ENCODE results near the gene KIAA2012.

KIAA2012 gene

DNA sequence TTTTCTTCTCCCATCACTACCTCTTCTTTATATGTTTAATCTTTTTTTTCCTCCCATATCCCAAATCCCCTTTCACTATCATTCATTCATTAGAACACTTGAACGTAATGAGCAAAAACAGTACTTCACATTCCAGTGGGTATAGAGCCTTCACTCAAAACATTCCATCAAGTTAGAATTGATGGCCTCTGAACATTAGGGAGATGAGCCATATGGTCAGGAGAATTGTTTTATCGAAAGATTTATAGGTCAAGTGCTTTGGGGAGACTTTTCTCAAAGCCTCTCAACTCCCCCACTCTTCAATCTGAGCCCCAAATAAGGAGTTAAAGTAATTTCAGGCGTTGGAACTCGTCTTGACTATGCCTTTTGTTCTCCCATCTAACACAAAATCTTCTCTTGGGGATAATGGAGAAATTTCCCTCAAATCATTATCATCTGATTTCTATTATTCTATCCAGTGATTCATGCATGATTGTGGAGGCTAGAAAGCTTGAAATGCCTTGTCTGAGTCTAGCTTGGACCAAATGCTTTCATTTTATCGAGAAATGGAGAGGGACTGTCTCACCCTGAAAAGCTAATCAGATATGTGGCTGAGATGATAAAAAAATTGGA is 79.2 kb downstream of the KIAA2012 start:
- no peak for DNase-seq (ENCODE audit: low read depth)

DNA sequence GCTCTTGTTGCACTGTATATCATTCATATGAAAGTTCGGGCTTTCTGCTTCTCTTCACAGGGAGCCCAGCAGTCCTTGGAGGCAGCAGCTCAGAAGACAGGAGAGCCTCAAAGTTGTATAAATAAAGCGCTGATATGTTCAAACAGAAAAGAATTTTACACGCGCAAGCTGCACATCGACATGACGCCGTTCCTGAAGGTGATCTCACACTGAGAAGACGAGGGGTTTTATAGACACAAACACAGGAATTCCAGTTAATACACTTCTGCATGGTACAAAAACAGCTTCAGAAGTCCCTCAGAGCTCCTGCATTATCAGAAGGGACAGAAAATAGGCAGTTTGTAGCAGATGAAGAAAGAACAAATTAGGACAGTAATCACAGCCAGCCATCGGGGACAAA is 81.6 kb downstream of the KIAA2012 start:
- no peak for DNase-seq (ENCODE audit: low read depth)

DNA sequence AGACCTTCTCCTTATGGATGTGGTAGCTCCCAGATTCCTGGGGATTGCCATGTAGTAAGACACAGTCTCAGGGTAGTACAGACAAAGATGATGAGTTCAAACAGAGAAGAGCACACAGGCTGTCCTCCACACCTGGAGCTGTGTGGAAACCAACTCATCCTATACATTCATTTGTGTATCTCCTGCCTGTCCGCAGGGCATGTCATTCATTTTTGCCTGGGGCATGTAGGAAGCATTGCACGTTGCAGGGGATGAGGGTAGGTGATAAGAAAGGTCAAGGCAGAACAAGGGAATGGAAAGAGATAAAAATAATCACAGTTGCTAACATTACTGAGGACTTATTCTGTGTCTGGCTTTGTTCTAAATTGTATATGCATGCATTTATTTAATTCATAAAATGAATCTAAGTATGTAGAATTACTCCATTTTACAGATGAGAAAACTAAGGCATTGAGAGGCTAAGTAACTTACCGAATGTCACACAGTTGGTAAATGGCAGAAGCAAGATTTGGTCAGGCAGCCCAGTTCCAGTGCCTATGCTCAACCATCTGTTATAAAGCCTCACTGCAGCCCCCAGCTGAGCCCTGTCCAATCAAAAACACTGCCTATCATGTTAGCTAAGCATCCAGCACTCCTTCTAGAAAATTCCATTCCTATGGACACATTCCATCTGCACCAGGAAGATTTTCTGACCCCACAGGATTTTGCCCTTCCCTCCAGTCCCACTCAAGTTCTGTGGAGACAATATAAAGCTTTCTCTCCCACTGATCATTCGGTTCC is 84.3 kb downstream of the KIAA2012 start:
- no peak for DNase-seq (ENCODE audit: low read depth)

DNA sequence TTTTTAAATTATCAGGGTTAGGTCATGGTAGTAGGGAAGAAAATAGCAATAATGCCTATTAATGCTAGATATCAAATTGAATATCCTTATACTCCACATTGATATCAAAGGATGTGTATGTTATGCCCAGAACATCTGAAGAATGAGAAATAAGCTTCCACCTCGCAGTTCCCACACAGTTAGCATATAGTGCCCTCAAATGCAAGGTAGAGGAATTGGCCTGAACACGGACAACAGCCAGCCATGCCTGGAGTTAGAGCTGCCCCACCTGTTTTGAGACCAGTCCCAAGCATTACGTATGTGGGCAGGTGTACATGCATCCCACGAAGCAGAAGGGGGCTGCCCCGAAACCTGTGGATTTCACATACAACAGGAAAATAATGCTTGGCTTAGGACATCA is 85.7 kb downstream of the KIAA2012 start:
- DNase-seq (ENCODE audit: low read depth), result no peak

DNA sequence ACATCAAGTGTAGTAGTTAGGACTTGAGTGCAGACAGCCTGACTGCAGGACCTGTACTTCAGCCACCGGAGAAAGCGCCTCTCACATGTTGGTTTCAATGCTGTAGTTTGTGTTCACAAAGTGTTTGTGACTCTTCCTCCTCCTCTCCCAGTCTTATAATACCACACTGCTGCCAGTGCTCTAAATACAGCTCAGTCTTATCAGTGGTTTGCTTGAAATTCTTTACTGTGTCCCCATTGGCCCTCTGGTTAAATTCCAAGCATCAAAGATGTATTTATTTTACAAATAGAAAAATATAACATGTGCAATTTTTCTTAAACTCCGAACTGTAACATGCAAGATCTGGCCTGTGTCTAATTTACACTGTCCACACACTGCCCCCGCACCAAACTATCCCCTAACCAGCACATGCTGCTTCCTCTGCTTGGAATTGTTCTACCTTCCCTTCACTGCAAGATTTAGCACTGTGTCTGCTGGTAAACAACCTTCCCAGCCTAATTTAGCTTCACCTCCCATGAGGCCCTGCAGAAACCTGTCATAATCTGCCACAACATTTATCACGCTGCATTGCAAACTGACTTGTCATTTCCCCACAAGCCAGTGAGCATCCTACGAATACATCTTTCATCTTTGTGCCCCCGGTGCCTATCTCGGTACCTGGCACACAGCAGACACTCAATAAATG is 88.2 kb downstream of the KIAA2012 start:
- no peak for DNase-seq (ENCODE audit: low read depth)

DNA sequence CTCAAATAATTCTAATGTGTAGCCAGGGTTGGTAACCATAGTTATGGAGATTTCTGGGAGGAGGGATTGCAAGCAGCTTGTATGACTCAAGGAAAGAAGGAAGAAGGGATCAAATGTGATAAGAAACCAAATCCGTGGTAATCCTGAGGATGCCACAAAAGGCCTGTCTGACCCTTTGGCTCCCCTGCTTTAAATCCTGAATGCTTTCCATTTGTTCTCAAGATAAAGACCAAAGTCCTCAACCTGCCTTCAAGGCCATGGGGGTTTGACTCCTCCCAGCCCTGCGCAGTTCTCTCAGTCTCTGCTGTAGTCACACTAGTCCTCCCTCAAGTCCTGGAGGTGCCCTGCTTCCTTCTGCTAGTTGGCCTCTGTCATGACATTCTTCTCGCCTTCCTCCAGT is 91.4 kb downstream of the KIAA2012 start:
- DNase-seq (ENCODE audit: low read depth), result no peak

DNA sequence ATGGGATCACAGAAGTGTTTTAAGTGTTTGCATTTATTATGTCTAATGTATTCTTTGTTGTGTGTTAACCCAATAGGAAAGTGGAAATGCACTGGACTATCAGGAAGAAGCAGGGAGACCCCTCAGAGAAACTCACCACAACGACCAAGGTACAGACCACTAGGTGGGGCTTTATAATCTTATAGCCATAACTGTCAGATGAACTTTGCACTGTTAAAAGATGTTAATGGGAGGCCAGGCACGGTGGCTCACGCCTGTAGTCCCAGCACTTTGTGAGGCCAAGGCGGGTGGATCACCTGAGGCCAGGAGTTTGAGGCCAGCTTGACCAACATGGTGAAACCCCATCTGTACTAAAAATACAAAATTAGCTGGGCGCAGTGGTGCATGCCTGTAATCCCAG is 92.2 kb downstream of the KIAA2012 start:
- DNase-seq (ENCODE audit: low read depth), result no peak

DNA sequence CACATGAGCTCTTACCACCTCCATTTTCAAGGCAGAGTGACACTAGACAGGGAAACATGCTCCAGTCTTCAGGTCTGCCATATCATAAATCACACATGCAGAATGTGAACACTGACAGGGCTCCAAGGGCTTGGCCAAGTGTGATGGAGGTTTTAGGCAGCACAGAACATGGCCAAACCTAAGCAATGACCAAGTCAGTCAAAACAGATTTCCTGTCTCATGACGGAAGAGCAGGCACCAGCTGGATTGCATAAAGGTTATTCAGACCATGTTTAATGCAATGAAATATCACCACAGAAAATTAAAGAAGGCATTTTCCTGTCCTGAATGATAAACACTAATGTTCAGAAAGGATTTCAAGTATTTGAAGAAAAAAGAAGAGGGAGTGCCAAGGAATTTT is 92.9 kb downstream of the KIAA2012 start:
- no peak for DNase-seq (ENCODE audit: low read depth)

DNA sequence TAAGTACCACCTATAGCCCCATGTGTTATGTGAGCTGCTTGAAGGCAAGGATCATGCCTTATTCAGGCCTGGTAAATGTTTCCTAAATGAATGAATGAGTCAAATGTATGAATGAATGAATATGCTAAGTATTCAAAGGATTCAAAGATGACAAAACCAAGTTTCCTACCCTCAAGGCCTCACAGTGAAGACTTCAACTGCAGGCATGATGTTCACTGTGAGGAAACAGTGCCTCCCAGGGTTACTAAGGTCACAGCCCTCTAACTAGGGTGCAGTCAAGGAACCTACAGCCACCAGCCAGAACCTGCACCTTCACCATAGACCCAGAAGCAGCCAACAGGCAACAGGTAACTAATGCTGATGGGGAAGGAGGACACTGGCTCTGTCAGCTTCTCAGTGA is 96.1 kb downstream of the KIAA2012 start:
- no peak for DNase-seq (ENCODE audit: low read depth)

DNA sequence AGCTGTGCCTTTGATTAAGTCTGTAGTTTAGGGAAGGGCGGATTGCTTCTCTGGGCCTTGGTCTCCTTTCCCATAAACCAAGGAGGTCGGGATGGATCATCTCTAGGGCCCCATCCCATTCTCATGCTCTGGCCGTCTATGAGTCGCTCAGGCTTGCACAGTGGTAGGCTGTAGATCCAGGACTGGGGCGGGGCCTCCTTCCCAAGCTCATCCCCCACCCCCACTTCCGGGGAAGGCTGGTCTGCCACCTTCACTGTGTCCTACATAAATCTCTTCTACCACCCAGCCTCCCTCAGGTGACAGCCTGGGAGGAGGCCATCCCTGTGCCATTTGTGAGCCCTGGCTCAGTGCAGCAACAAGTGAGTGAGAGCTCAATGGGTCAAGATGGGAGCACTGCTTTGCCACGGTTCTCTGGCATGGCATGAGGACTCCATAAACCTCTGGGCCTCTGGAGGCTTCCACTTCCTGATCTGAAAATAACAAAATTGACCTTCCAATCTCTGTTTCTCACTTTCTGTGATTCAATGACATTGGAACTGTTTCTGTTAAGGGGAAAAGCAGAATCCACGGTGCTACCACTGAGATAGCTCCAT is 96.9 kb downstream of the KIAA2012 start:
- DNase-seq (ENCODE audit: low read depth), result no peak

DNA sequence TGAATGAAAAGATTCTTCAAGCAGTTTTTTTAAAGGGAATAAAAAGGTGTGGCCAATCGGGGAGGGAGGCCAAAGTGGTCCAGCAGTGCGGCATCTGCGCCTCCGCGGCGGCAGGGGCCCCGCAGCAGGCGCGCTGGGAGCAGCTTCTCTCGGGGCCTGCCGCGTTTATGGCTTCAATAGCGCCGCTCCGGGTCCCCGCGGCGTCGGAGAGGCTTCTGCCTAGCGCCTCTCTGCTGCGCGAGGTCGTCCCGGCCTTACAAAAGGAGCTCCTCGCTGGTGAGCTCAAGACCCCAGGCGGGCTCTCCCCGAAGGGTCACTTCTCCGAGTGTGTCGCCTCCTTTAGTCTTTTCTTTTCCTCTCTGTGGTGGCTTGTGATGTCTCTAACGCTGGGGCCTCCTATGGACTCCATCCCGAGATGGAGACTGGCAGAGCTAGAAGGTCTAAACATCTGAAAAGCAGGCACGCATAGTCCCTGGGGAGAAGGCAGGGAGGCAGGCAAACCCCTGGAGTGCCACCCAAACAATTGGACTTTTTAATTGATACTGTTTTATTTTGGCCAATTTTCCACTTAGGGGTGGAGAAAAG is 98.3 kb downstream of the KIAA2012 start:
- DNase-seq (ENCODE audit: low read depth), result no peak

DNA sequence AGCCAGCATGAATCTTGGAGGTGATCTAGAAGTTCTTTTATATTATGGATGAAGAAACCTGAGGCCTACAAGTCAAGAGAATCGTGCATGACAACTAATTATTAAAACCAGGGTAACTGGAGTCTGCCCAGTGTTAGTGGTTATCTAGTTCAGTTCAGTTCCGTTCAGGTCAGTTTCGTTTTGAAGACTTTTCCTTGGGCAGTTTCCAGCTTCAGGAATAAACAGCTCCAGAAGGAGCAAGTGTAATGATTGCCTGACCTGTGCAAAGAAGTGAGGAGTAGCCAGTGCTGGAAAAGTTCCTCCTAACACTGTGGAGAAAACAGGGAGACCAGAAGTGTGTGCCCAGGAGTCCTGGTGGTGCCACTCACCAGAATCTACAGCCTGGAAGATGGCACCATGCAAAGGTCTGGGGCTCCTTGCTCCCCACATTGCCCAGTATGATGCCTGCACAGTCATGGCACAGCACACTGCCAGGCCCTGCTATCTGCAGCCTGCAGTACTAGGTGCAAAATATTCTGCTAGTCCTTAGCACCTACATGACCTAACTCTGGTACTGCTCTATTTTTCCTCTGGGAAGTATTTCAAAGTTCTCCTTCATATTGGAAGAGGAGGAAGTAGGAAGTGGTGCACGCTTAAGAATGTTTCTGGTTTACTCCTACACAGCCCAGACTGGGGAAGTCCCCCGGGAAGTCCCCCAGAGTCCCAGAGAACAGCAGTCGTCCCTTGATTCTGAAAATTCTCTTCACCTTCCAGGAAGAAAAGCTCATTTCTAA is 99.6 kb downstream of the KIAA2012 start:
- DNase-seq (ENCODE audit: low read depth), result no peak

DNA sequence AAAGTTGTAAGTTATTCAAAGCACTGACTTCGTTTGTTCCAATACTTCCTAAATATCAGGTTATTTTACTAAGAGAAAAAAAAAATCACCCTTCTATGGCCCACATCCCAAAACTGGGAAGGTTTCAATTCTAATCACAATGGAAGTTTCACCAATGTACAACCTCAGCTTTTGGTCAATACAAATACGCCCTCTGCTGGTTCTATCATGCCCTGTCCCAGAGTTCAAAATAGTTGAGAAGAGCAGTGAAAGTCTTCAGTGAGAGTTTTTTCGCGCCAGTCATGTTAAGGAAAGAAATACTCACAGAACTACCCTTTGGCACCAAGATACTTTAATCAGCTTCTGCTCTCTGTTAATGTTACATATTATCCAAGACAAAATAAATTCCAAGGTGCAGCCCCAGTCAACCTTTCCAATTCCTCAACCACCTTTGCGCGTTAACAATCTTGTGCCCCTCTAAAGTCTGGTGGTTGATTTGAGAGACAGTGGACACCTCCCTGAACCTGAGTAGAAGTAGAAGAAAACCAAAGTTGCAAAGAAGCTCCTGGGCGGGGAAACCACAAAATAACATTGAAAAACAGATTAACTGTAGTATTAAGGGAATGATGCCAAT is 105.4 kb downstream of the KIAA2012 start:
- peak; percentile 20 for DNase-seq (ENCODE audit: low read depth)

DNA sequence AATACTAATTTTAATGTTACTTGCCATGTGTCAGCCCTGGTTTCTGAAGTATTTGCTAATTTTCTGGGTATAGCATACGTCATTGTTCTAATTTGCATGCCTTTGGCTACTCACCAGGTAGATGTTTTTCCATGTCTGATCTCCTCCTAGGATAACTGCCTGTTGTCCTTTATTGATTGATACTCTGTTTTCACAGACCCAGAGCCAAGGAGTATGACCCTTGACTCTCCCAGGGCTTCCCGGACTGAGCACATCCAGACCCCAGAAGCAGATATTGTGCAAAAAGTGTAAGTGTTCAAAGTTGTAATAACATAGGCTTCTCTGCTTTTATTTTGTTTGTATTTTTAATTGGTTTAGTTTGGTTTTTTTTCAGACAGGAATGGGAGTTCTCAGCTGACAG is 111.5 kb downstream of the KIAA2012 start:
- no peak for DNase-seq (ENCODE audit: low read depth)

DNA sequence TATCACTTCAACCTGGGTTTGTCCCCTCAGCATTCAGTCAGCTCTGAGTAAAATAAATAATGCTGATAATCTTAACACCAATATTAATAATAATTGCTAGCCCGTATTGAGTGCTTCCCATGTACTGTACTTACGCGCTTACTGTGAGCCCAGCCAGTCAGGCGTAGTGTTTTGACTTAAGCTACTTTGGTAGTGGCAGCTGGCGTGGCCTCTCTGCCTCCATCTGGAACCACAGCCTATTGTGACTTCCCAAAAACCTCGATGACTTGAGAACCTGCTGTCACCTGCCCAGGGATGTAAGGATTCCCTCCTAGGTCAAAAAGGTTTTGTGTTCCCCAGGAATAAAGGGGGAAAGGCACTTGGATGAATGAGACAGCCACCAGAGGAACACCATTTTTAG is 112.1 kb downstream of the KIAA2012 start:
- no peak for DNase-seq (ENCODE audit: low read depth)

DNA sequence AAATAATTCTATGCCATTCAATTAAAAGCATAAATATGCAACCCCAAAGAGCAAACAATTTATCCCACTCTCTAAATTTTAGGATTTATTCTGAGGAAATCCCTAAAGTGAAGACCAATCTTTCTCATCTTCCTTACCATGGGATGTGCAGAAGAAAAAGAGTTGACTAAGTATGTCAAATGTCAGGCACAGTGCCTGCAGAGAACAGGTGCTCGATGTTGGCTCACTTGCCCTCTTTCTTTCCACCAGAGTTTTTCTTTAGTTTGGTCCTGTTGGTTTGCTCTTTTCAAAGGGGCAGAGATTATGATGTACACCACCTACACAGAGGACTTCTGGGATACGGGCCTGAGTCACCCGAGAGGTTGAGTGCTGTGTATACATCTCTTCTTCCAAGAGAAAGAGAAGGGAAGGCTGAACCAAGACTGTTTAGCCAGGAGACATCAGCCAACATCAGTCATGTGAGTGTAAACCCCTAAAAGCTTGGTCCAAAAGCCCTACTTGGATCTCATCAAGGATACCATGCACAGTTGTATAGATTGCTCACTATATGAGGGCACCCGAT is 113.7 kb downstream of the KIAA2012 start:
- DNase-seq (ENCODE audit: low read depth), result no peak

DNA sequence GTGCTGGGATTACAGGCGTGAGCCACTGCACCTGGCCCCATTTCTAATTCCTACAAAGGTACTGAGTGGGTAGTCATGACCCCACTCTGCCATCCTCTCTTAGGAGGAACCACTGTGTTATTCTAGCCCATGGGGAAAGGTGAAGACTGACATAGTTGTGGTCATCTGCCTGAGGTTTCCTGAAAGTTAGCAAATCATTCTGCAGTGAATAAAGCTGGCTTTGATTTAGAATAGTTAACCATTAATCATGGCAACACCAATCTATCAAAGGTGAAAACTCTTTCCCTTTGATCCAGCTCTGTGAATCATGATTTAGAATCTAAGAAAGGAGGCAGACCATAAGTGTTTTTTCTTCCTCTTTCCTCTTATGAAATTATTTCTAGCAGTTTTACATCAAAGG is 114.5 kb downstream of the KIAA2012 start:
- no peak for DNase-seq (ENCODE audit: low read depth)

DNA sequence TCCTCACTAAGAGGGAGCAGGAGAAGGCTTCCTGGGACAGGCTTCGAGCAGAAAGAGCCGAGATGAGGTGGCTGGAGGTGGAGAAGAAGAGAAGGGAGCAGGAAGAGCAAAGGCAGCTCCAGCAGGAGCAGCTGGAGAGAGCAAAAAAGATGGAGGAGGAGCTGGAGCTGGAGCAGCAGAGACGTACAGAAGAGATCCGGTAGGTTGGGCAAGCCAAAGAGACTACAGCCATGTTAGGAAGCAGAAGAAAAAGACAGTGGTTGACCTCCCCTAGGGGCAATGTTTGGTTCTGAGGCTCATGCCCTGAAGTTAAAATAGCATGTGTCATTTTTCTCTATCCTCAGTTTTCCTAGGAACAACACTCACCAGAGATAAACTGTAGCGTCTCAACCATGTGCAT is 120.2 kb downstream of the KIAA2012 start:
- no peak for DNase-seq (ENCODE audit: low read depth)

DNA sequence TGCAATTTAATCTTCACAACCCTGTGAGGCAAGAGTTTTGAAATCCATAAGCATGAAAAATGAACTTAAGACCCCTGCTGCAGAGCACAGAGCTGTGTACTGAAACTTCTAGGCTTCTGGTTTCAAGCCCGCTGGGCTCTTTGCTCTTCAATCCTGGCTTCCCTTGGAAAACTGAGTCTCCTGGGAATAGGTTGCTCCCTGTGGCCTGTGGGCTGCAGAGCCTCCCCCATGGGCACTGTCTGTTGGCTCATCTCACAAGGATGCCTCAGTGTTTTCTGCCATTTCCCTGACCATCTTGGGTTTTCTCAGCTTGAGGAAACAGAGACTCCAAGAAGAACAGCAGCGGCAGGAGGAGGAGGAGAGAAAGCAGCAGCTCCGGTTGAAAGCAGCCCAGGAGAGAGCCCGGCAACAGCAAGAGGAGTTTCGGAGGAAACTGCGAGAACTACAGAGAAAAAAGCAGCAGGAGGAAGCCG is 120.9 kb downstream of the KIAA2012 start:
- DNase-seq (ENCODE audit: low read depth), result no peak

DNA sequence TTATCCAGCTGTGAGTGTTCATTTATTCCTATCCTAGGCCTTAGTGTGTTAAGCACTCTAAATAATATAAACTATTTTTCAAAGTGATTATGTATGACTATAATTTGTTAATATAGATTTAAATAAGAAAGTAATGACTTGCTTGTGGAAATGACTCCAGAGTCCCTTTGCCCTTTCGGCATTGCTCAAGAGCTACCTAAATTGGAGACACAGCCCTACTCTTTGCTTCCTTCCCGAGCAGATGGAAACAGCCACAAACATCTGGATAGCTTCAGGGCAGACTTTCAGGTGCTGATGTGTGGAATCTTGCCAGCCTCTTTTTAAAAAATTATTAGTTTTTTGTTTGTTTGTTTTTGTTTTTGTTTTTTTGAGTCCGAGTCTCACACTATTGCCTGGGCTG is 121.4 kb downstream of the KIAA2012 start:
- DNase-seq (ENCODE audit: low read depth), result no peak

DNA sequence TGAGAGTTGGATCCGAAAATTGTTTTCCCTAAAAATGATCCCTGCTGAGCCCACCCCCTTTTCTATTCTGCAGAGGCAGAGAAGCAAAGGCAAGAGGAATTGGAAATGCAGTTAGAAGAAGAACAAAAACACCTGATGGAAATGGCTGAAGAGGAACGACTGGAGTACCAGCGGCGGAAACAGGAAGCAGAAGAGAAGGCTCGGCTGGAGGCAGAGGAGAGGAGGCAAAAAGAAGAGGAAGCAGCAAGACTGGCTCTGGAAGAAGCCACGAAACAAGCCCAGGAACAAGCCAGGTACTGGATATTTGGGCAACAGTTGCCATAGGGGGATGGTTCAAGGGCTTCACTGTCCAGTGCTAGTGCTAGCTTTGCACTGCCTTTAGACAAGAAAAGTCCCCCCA is 123.7 kb downstream of the KIAA2012 start:
- no peak for DNase-seq (ENCODE audit: low read depth)
